Measurements from ENCODE around the gene LMX1A.

LMX1A gene

GRCh38 chr1:165152727-165153126 is 203.8 kb downstream of the LMX1A start:
- DNase-seq, result no peak

DNA sequence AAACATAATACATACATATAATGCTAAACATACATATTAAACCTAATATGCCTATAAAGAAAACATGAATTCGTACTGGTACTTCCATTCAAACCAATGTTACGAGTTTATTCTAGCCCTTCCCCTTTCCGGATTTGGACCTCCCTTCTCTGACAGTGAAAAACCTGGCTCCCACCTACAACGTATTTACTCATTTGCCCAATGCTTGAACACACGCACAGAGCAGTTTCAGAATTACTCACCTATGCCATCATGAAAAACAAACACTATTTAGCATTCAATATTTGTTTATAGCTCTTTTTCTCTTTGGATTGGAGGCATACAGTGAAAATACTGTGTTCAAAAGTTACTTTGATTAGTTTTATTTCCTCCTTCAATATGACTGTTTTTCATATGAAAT is 204.4 kb downstream of the LMX1A start:
- no peak for DNase-seq

All from fibroblast of skin of abdomen (primary cell).